Suprapubic skin (tissue), 4 donors: ENCODE data around the gene NPIPB6.
"Not testable (repeated sequence)": the region's sequence is repeated elsewhere in the genome, so short reads cannot be mapped to it uniquely, and the experiment has no call there.

Source experiments
- POLR2A ChIP-seq, 2 donors: fragments of 450-650 bp; IDR thresholded peaks; one replicate each; pipeline ENCODE4 v1.6.1; 2017; ENCODE audit warnings: antibody characterized with exemption in 2 of 2, mild to moderate bottlenecking in 2 of 2, moderate library complexity in 2 of 2
- POLR2AphosphoS5 ChIP-seq, 3 donors: sonication (generic); formaldehyde crosslinking; IDR thresholded peaks; one replicate each; pipeline ENCODE4 v1.6.1; 2017; ENCODE audit warnings: antibody characterized with exemption in 3 of 3
- TF ChIP-seq, protein P1 (sequence below), 2 donors: fragments of 200-600 bp in 1 of 2; fragments of 450-650 bp in 1 of 2; sonication (generic) in 1 of 2; IDR thresholded peaks; one replicate each; pipeline ENCODE4 v1.5.1; 2016 to 2019; ENCODE audit warnings: antibody characterized with exemption in 2 of 2, mild to moderate bottlenecking in 1 of 2, moderate library complexity in 1 of 2

GRCh38 chr16:28336940-28337710, 26.2 kb downstream of the NPIPB6 start:
- TF ChIP-seq, protein P1, sequence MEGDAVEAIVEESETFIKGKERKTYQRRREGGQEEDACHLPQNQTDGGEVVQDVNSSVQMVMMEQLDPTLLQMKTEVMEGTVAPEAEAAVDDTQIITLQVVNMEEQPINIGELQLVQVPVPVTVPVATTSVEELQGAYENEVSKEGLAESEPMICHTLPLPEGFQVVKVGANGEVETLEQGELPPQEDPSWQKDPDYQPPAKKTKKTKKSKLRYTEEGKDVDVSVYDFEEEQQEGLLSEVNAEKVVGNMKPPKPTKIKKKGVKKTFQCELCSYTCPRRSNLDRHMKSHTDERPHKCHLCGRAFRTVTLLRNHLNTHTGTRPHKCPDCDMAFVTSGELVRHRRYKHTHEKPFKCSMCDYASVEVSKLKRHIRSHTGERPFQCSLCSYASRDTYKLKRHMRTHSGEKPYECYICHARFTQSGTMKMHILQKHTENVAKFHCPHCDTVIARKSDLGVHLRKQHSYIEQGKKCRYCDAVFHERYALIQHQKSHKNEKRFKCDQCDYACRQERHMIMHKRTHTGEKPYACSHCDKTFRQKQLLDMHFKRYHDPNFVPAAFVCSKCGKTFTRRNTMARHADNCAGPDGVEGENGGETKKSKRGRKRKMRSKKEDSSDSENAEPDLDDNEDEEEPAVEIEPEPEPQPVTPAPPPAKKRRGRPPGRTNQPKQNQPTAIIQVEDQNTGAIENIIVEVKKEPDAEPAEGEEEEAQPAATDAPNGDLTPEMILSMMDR (IDR thresholded peaks at IDR 0.05) = not testable (repeated sequence)
- TF ChIP-seq POLR2A, POLR2AphosphoS5 (IDR thresholded peaks at IDR 0.05): not testable (repeated sequence)
